ENCODE data around the gene ANKRD49. TPM values are rescaled to one million over a fixed set of nuclear protein-coding genes. Genes with fewer than 3 reads are reported as not detected.

The ANKRD49 gene, protein sequence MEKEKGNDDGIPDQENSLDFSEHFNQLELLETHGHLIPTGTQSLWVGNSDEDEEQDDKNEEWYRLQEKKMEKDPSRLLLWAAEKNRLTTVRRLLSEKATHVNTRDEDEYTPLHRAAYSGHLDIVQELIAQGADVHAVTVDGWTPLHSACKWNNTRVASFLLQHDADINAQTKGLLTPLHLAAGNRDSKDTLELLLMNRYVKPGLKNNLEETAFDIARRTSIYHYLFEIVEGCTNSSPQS
- 20.0 and 21.2 TPM in 2 replicates for total RNA-seq

- no peaks in the 10 kb centered on the region for H3K9me3 Mint-ChIP-seq
- peak within 1 kb of the TSS; percentile 92 for H3K27ac Mint-ChIP-seq
- H3K4me1 Mint-ChIP-seq (ENCODE audit: low read depth), result peaks cover 36% of the 10 kb centered on the region
- H3K4me3 Mint-ChIP-seq, result peak within 1 kb of the TSS; percentile 94
- peaks cover 29% of the 10 kb centered on the region for H3K36me3 Mint-ChIP-seq (ENCODE audit: low read depth)
- intact Hi-C loops (cut with micrococcal nuclease), result loop anchor here (1.0 to 10.0 kb wide), 13 partner anchors 20 to 1296 kb away; partner anchors contain the start of genes C11orf54, CEP295, CWC15 and FAM76B
- peak; percentile 96 for DNase-seq (ENCODE audit: low spot score)
- no peaks in the 10 kb centered on the region for H3K27me3 Mint-ChIP-seq (ENCODE audit: insufficient read depth)
Observed at GRCh38 chr11:94493281-94494125, at the start of gene ANKRD49, which contains the start of gene MRE11. Gene ANKRD49, plus strand, starts transcription at chr11:94493984. Its CDS starts 2,710 bp downstream, at chr11:94496694. Gene MRE11, minus strand, starts transcription at chr11:94493844. Its CDS starts 1,043 bp downstream, at chr11:94492801.

DNA sequence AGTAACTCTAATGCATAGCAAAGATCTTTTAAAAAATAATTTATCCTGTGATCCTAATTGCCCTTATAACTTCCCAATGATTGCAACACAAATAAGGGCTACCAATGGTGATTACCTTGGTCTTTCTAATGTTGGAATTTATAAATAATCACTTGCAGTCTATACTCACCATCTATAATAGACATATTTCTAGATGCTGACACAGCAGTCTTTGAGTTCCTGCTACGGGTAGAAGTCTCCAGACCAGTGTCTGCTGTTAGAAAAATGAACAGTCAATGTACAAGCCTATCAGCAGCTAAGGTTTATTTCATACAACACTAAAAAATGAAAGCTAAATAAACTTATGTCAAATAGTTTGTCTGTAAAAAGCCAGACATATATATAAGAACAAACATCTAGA, 48.1 kb upstream of the ANKRD49 start:
- Mint-ChIP-seq H3K27ac (no peak overlapping the region), H3K27me3 (ENCODE audit: insufficient read depth) (no peaks in the 10 kb centered on the region), H3K36me3 (ENCODE audit: low read depth) (peaks cover 15% of the 10 kb centered on the region), H3K4me1 (ENCODE audit: low read depth) (peaks cover 7% of the 10 kb centered on the region), H3K4me3 (no peak overlapping the region), H3K9me3 (no peaks in the 10 kb centered on the region)
- DNase-seq (ENCODE audit: low spot score), result no peak
- intact Hi-C loops (cut with micrococcal nuclease), result no loop called here

DNA sequence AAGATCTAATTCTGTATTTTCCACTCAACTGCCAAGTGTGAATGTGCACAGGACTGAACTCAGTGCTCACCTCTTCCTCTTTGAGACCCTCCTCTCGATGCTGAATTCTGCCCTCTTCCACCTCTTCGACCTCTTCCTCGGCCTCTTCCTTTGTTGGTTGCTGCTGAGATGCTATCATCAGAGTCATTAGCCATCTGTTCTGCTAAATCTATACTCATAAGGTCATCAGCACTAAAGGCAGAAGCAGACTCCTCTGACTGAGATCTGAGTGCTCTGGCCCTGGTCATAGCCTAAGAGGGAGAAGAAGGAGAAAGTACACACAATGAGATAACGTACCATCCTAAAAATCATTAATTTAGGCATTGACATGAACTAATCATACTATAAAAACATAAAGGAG, 46.6 kb upstream of the ANKRD49 start:
- Mint-ChIP-seq H3K9me3 (no peaks in the 10 kb centered on the region), H3K36me3 (ENCODE audit: low read depth) (peaks cover 13% of the 10 kb centered on the region), H3K27me3 (ENCODE audit: insufficient read depth) (no peaks in the 10 kb centered on the region), H3K4me3 (no peak overlapping the region), H3K4me1 (ENCODE audit: low read depth) (no peaks in the 10 kb centered on the region), H3K27ac (no peak overlapping the region)
- intact Hi-C loops (cut with micrococcal nuclease), result no loop called here
- DNase-seq (ENCODE audit: low spot score), result no peak

GRCh38 chr11:94449029-94449428, 44.8 kb upstream of the ANKRD49 start:
- intact Hi-C loops (cut with micrococcal nuclease), result no loop called here
- H3K4me3 Mint-ChIP-seq, result no peak overlapping the region

DNA sequence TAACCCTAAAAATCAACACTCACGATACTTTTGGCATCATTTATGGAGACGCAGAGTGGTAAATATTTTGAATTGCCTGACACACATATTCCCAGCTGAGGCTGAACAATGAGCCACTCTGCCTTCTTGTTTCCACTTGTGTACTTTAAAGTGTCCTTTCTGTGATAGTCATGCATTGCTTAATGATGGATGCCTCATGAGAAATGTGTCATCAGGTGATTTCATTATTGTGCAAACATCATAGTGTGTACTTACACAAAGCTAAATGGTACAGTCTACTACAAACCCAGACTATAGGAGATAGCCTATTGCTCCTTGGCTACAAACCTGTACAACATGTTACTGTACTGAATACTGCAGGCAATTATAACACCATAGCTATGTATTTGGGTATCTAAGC, 44.3 kb upstream of the ANKRD49 start:
- no peak for DNase-seq (ENCODE audit: low spot score)
- Mint-ChIP-seq H3K27ac (no peak overlapping the region), H3K9me3 (peaks cover 3% of the 10 kb centered on the region), H3K4me3 (no peak overlapping the region), H3K27me3 (ENCODE audit: insufficient read depth) (no peaks in the 10 kb centered on the region), H3K36me3 (ENCODE audit: low read depth) (peaks cover 20% of the 10 kb centered on the region), H3K4me1 (ENCODE audit: low read depth) (no peaks in the 10 kb centered on the region)
- intact Hi-C loops (cut with micrococcal nuclease), result no loop called here

More at GRCh38 chr11:94449029-94449428, 44.8 kb upstream of the ANKRD49 start:
- H3K36me3 Mint-ChIP-seq (ENCODE audit: low read depth), result peaks cover 24% of the 10 kb centered on the region
- H3K4me1 Mint-ChIP-seq (ENCODE audit: low read depth), result no peaks in the 10 kb centered on the region
- peaks cover 3% of the 10 kb centered on the region for H3K9me3 Mint-ChIP-seq
- DNase-seq (ENCODE audit: low spot score), result no peak
- no peaks in the 10 kb centered on the region for H3K27me3 Mint-ChIP-seq (ENCODE audit: insufficient read depth)
- H3K27ac Mint-ChIP-seq, result no peak overlapping the region

DNA sequence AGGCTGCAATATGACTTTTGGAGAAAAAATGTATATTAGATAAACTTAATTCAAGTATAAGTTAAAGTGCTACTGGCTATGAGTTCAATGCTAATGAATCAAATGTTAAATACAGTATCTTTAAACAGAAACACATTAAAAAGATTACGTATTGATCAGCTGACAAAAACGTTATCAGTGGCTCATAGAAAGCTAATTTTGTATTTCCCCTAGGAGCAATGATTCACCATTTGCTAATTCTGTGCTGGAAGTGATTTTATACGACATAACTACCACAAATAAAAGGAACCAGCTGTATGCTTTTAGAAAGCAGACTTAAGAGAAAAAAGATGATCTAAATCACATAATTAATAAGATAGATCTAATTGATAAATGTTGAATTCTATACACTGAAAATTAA, 43.7 kb upstream of the ANKRD49 start:
- Mint-ChIP-seq H3K36me3 (ENCODE audit: low read depth) (peaks cover 19% of the 10 kb centered on the region), H3K27ac (no peak overlapping the region), H3K4me3 (no peak overlapping the region), H3K4me1 (ENCODE audit: low read depth) (no peaks in the 10 kb centered on the region), H3K9me3 (peaks cover 3% of the 10 kb centered on the region), H3K27me3 (ENCODE audit: insufficient read depth) (no peaks in the 10 kb centered on the region)
- intact Hi-C loops (cut with micrococcal nuclease), result no loop called here
- no peak for DNase-seq (ENCODE audit: low spot score)

DNA sequence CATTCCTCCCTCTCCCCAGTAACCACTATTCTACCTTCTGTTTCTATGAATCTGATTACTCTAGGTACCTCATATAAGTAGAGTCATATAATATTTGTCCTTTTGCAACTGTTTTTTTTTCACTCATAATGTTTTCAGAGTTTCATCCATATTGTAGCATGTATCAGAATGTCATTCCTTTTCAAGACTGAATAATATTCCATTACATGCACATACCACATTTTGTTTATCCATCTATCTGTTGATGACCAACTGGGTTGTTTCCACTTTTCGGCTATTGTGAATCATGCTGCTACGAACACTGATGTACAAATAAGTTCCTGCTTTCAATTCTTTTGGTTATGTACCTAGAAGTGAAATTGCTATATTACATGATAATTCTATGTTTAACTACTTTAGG, 40.8 kb upstream of the ANKRD49 start:
- intact Hi-C loops (cut with micrococcal nuclease), result no loop called here
- H3K27me3 Mint-ChIP-seq (ENCODE audit: insufficient read depth), result no peaks in the 10 kb centered on the region
- no peak overlapping the region for H3K4me3 Mint-ChIP-seq
- no peak for DNase-seq (ENCODE audit: low spot score)
- H3K36me3 Mint-ChIP-seq (ENCODE audit: low read depth), result peaks cover 23% of the 10 kb centered on the region
- H3K27ac Mint-ChIP-seq, result no peak overlapping the region
- no peaks in the 10 kb centered on the region for H3K4me1 Mint-ChIP-seq (ENCODE audit: low read depth)
- peaks cover 3% of the 10 kb centered on the region for H3K9me3 Mint-ChIP-seq

GRCh38 chr11:94454301-94454700, 39.5 kb upstream of the ANKRD49 start:
- no peaks in the 10 kb centered on the region for H3K27me3 Mint-ChIP-seq (ENCODE audit: insufficient read depth)
- H3K9me3 Mint-ChIP-seq, result peaks cover 3% of the 10 kb centered on the region
- no peak overlapping the region for H3K27ac Mint-ChIP-seq
- no peaks in the 10 kb centered on the region for H3K4me1 Mint-ChIP-seq (ENCODE audit: low read depth)
- H3K36me3 Mint-ChIP-seq (ENCODE audit: low read depth), result peaks cover 23% of the 10 kb centered on the region
- intact Hi-C loops (cut with micrococcal nuclease), result no loop called here
- H3K4me3 Mint-ChIP-seq, result no peak overlapping the region
- DNase-seq (ENCODE audit: low spot score), result no peak

DNA sequence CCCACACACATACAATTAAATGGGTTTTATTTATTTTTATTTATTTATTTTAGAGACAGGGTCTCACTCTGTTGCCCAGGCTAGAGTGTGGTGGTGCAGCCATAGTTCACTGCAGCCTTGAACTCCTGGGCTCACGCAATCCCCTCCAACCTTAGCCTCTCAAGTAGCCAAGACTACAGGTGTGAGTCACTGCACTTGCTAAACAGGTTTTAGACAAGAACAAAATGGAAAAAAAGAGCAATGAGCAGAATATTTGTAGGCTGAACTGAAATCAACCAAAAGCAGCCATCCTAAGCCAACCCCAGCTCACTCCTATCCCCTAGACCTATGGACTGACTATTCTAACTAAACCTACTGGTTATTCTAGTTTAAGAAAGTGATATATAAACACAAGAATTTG, 37.9 kb upstream of the ANKRD49 start:
- no peak overlapping the region for H3K27ac Mint-ChIP-seq
- intact Hi-C loops (cut with micrococcal nuclease), result no loop called here
- H3K27me3 Mint-ChIP-seq (ENCODE audit: insufficient read depth), result no peaks in the 10 kb centered on the region
- H3K4me3 Mint-ChIP-seq, result no peak overlapping the region
- no peak for DNase-seq (ENCODE audit: low spot score)
- H3K9me3 Mint-ChIP-seq, result peaks cover 3% of the 10 kb centered on the region
- no peaks in the 10 kb centered on the region for H3K4me1 Mint-ChIP-seq (ENCODE audit: low read depth)
- H3K36me3 Mint-ChIP-seq (ENCODE audit: low read depth), result peaks cover 33% of the 10 kb centered on the region

- Mint-ChIP-seq H3K4me3 (no peak overlapping the region), H3K36me3 (ENCODE audit: low read depth) (peaks cover 34% of the 10 kb centered on the region), H3K27me3 (ENCODE audit: insufficient read depth) (no peaks in the 10 kb centered on the region), H3K4me1 (ENCODE audit: low read depth) (no peaks in the 10 kb centered on the region), H3K9me3 (peaks cover 3% of the 10 kb centered on the region), H3K27ac (no peak overlapping the region)
- DNase-seq (ENCODE audit: low spot score), result no peak
- intact Hi-C loops (cut with micrococcal nuclease), result no loop called here
Observed at GRCh38 chr11:94457118-94458029, 36.4 kb upstream of the ANKRD49 start.

DNA sequence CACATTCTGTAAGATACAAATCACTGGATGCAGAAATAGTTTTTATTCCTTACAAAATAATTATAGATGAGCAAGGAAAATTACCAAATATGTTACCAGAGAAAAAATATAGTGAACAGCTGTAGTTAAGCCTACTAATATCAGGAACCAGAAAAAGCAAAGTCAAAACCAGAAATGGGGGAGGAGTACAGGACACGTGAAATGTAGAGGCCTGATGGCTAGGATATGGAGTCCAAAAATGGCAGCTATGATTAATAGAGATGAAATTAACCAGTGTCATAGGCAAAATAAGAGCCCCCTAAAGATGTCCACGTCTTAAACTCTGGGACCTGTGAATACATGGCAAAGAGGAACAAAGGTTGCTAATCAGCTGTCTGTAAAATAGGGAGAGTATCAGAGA, 34.2 kb upstream of the ANKRD49 start:
- Mint-ChIP-seq H3K27ac (no peak overlapping the region), H3K4me3 (no peak overlapping the region), H3K27me3 (ENCODE audit: insufficient read depth) (no peaks in the 10 kb centered on the region), H3K36me3 (ENCODE audit: low read depth) (peaks cover 36% of the 10 kb centered on the region), H3K4me1 (ENCODE audit: low read depth) (no peaks in the 10 kb centered on the region), H3K9me3 (no peaks in the 10 kb centered on the region)
- no peak for DNase-seq (ENCODE audit: low spot score)
- intact Hi-C loops (cut with micrococcal nuclease), result no loop called here

DNA sequence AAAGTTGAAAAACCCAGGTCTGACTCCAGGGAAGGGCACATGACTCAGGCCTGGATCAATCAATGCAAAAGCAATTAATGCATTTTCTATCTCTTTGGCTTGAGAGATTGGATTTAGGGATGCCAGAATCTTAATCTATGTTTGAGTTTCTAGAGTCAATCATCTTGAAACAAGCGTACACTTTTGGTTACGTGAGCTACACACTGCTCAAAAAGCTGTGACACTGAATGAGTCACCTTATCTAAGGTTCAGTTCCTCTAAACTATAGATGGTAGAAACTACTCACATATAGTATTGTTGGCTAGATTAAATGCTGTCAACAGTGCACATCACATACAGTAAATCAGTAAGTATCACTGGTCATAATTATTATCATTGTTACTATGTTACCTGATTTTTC, 24.4 kb upstream of the ANKRD49 start:
- H3K27ac Mint-ChIP-seq, result no peak overlapping the region
- H3K4me1 Mint-ChIP-seq (ENCODE audit: low read depth), result peaks cover 27% of the 10 kb centered on the region
- no peaks in the 10 kb centered on the region for H3K9me3 Mint-ChIP-seq
- intact Hi-C loops (cut with micrococcal nuclease), result no loop called here
- H3K27me3 Mint-ChIP-seq (ENCODE audit: insufficient read depth), result no peaks in the 10 kb centered on the region
- DNase-seq (ENCODE audit: low spot score), result no peak
- peaks cover 29% of the 10 kb centered on the region for H3K36me3 Mint-ChIP-seq (ENCODE audit: low read depth)
- no peak overlapping the region for H3K4me3 Mint-ChIP-seq

Measured in activated T-helper 1 cell treated with anti-CD3 and anti-CD28 coated beads, Interleukin-12 subunit alpha, Interleukin-12 subunit beta, Interleukin-2, Interleukin-4 antibody, amounts not matched to agents 30 ng/mL and 10 ng/mL and 1 ng/mL, durations not matched to agents 14 hours and 24 hours and 36 hours (primary cell).